RWPE1 (cell line): Measurements from ENCODE around the gene PHACTR3.

ENCODE experiments used
- CTCF ChIA-PET: fragments of 350-600 bp; sonication (Branson Sonifier 250); formaldehyde crosslinking; extraction: SDS; loops from one replicate; lab custom pipeline; 2021; lab: Yijun Ruan, JAX
- POLR2A ChIA-PET: fragments of 400-600 bp; formaldehyde crosslinking; extraction: SDS; loops from one replicate; lab custom pipeline; 2020; ENCODE audit warnings: antibody characterized with exemption; ENCODE audit not compliant: low non-redundant PET; lab: Yijun Ruan, JAX
- DNase-seq: peaks from one replicate; pipeline ENCODE4 v3.0.0; 2012; ENCODE audit warnings: low spot score
- H3K27ac ChIP-seq: fragments of 450-650 bp; 2 replicates; pipeline ENCODE4 v1.5.1; 2017
- CTCF ChIP-seq: fragments of 450-650 bp; conservative IDR thresholded peaks from 2 replicates; pipeline ENCODE4 v1.5.1; 2017; ENCODE audit warnings: low read depth, mild to moderate bottlenecking

Gene PHACTR3

GRCh38 chr20:59804347-59804746 lies 200.0 kb downstream of the PHACTR3 start:
- no peak for DNase-seq
- POLR2A ChIA-PET = no interaction called here
- H3K27ac ChIP-seq = no peak overlapping the region
- CTCF ChIA-PET = interaction anchor here (0.5 to 1.2 kb wide), 2 partner anchors 12 to 966 kb away, joined by 3 to 4 read pairs; no protein-coding TSS in a partner anchor
- no peak for TF ChIP-seq CTCF

GRCh38 chr20:59804871-59805665 lies 200.7 kb downstream of the PHACTR3 start:
- CTCF ChIA-PET = interaction anchor here (1.2 kb wide), 1 partner anchor 12 kb away, joined by 4 read pairs; no protein-coding TSS in a partner anchor
- DNase-seq = no peak
- no peak overlapping the region for H3K27ac ChIP-seq
- POLR2A ChIA-PET = no interaction called here
- no peak for TF ChIP-seq CTCF

GRCh38 chr20:59805786-59806577 lies 201.6 kb downstream of the PHACTR3 start:
- DNase-seq = no peak
- H3K27ac ChIP-seq = no peak overlapping the region
- ChIA-PET POLR2A (no interaction called here), CTCF (interaction anchor here (0.7 to 0.8 kb wide), 2 partner anchors 152 to 1104 kb away, joined by 3 read pairs; partner anchors contain the start of gene CDH26)
- TF ChIP-seq CTCF = no peak

- POLR2A ChIA-PET = no interaction called here
- TF ChIP-seq CTCF = no peak
- no peak overlapping the region for H3K27ac ChIP-seq
- CTCF ChIA-PET = interaction anchor here (0.8 kb wide), 1 partner anchor 1105 kb away, joined by 3 read pairs; no protein-coding TSS in a partner anchor
- no peak for DNase-seq
Measured at GRCh38 chr20:59806578-59806975, 202.2 kb downstream of the PHACTR3 start.

- no peak overlapping the region for H3K27ac ChIP-seq
- CTCF ChIA-PET = interaction anchor here (1.2 kb wide), 1 partner anchor 25 kb away, joined by 5 read pairs; no protein-coding TSS in a partner anchor
- DNase-seq = no peak
- no peak for TF ChIP-seq CTCF
- POLR2A ChIA-PET = no interaction called here
Measured at GRCh38 chr20:59807909-59808728, 203.8 kb downstream of the PHACTR3 start.
